C4-2B (cell line): ENCODE results near the gene APLF.

Source experiments
- H3K27ac ChIP-seq: fragments of 450-650 bp; 2 replicates; pipeline ENCODE4 v1.5.1; 2017
- CTCF ChIP-seq: fragments of 450-650 bp; conservative IDR thresholded peaks from 2 replicates; pipeline ENCODE4 v1.5.1; 2017; ENCODE audit warnings: mild to moderate bottlenecking
- ZFX ChIP-seq: fragments of 450-650 bp; IDR thresholded peaks from 2 replicates; pipeline ENCODE4 v1.6.1; 2017

APLF gene

GRCh38 chr2:68432696-68433658, 34.4 kb upstream of the APLF start:
- TF ChIP-seq ZFX (no peak), CTCF (no peak)
- H3K27ac ChIP-seq, result no peak overlapping the region

GRCh38 chr2:68434981-68435380, 32.4 kb upstream of the APLF start:
- TF ChIP-seq CTCF, result no peak
- no peak for TF ChIP-seq ZFX
- no peak overlapping the region for H3K27ac ChIP-seq

- TF ChIP-seq CTCF (no peak), ZFX (no peak)
- H3K27ac ChIP-seq, result no peak overlapping the region
Observed at GRCh38 chr2:68435615-68436014, 31.8 kb upstream of the APLF start.

GRCh38 chr2:68436270-68436669, 31.1 kb upstream of the APLF start:
- no peak for TF ChIP-seq CTCF
- no peak for TF ChIP-seq ZFX
- no peak overlapping the region for H3K27ac ChIP-seq

GRCh38 chr2:68438455-68439303, 28.7 kb upstream of the APLF start:
- no peak overlapping the region for H3K27ac ChIP-seq
- TF ChIP-seq ZFX (no peak), CTCF (no peak)

GRCh38 chr2:68441179-68441993, 26.0 kb upstream of the APLF start:
- TF ChIP-seq CTCF (peak; percentile 79), ZFX (no peak)
- H3K27ac ChIP-seq, result no peak overlapping the region
